MG63 (cell line): ENCODE data around the gene PWWP2B. TPM values are rescaled to one million over a fixed set of nuclear protein-coding genes. Genes with fewer than 3 reads are reported as not detected.
"Not testable (repeated sequence)": the region's sequence is repeated elsewhere in the genome, so short reads cannot be mapped to it uniquely, and the experiment has no call there.

Experiments
- DNase-seq: peaks from one replicate; pipeline ENCODE4 v3.0.0-alpha.2; 2020
- H3K27me3 ChIP-seq: fragments of 250-450 bp; sonication (Bioruptor Pico); 2 replicates; pipeline ENCODE4 v1.5.1; 2020; ENCODE audit warnings: mild to moderate bottlenecking, moderate library complexity
- H3K36me3 ChIP-seq: fragments of 250-450 bp; sonication (Bioruptor Pico); 2 replicates; pipeline ENCODE4 v1.5.1; 2020; ENCODE audit warnings: mild to moderate bottlenecking, moderate library complexity
- H3K4me3 ChIP-seq: fragments of 250-450 bp; sonication (Bioruptor Pico); 2 replicates; pipeline ENCODE4 v1.5.1; 2020; ENCODE audit warnings: mild to moderate bottlenecking, moderate library complexity
- H3K9me3 ChIP-seq: fragments of 250-450 bp; sonication (Bioruptor Pico); 2 replicates; pipeline ENCODE4 v1.5.1; 2020; ENCODE audit warnings: mild to moderate bottlenecking, moderate library complexity
- total RNA-seq: library from RNA; depleted of rRNA; stranded (reverse); fragments of >200 nt; shearing (Covaris generic); gene quantifications from 2 replicates; pipeline ENCODE4 v1.2.3, GENCODE V29; 2014; ENCODE audit warnings: low replicate concordance

The PWWP2B gene
- total RNA-seq, 1 experiment from 2014 or later: 25.2 TPM

DNA sequence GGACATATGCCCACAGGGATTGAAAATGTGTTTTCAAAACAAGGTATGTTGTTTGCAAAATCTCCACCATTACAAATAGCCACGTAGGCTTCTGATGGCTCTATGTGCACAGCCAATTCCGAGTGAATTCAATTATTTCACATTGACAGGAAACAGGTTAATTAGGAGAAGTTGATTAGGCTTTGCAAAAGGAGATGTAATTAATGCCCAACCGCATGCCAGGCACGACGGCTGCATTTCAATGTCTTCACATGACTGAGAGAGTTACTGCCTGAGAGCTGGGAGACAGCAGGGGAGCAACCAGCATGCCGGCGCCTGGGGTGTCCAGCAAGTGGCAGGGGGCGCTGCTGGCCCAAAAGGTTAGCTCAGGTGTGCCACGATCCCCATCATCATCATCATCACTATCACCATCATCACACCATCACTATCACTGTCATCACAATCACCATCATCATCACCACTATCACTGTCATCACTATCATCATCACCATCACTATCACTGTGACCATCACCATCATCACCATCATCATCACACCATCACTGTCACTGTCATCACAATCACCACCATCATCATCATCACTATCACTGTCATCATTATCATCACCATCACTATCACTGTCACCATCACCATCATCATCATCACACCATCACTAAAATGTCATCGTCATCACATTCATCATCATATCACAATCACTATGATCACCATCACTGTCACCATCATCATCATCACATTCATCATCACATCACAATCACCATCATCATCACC is 30.2 kb downstream of the PWWP2B start:
- Histone ChIP-seq H3K9me3 (no peaks in the 10 kb centered on the region), H3K4me3 (no peak overlapping the region), H3K36me3 (no peaks in the 10 kb centered on the region; the same call in 1 of the 2 replicates), H3K27me3 (no peaks in the 10 kb centered on the region)
- no peak for DNase-seq

- no peak for DNase-seq
- Histone ChIP-seq H3K27me3 (no peaks in the 10 kb centered on the region), H3K4me3 (no peak overlapping the region), H3K36me3 (no peaks in the 10 kb centered on the region; the same call in 1 of the 2 replicates), H3K9me3 (no peaks in the 10 kb centered on the region)
Measured at GRCh38 chr10:132427939-132428367, 31.0 kb downstream of the PWWP2B start.

DNA sequence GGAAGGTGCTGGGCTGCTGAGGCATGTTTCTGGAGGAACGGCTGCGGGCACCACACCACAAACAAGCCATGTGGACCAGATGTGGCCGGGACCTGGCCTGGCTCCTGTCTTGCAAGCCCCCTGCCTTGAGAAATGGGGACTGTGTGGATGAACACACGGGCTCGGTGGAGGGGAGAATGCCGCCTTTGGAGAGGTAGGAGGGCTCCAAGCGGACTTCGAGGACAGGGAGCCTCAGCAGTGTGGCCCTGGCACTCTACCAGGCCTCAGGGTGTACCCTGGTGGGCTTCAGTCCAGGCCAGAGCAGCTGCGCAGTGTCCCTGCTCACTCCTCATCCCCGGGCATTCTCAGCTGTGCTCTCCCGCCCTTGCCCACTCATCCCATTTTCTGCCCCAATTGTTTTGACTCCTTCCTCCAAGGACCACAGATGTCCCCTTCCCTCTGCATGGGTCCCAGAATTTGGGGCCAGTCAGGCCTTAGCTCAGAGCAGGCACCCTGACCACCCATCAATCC is 31.5 kb downstream of the PWWP2B start:
- Histone ChIP-seq H3K36me3 (no peaks in the 10 kb centered on the region; the same call in 1 of the 2 replicates), H3K27me3 (no peaks in the 10 kb centered on the region), H3K4me3 (no peak overlapping the region), H3K9me3 (no peaks in the 10 kb centered on the region)
- DNase-seq: no peak

GRCh38 chr10:132429281-132430230 is 32.6 kb downstream of the PWWP2B start:
- no peak for DNase-seq
- Histone ChIP-seq H3K9me3 (no peaks in the 10 kb centered on the region), H3K36me3 (no peaks in the 10 kb centered on the region; the same call in 1 of the 2 replicates), H3K27me3 (no peaks in the 10 kb centered on the region), H3K4me3 (no peak overlapping the region)

- Histone ChIP-seq H3K9me3 (no peaks in the 10 kb centered on the region), H3K4me3 (no peak overlapping the region)
Measured at GRCh38 chr10:132430231-132430743, 33.3 kb downstream of the PWWP2B start.

GRCh38 chr10:132430861-132431271 is 33.9 kb downstream of the PWWP2B start:
- Histone ChIP-seq H3K36me3 (no peaks in the 10 kb centered on the region; the same call in 1 of the 2 replicates), H3K4me3 (no peak overlapping the region), H3K27me3 (no peaks in the 10 kb centered on the region), H3K9me3 (no peaks in the 10 kb centered on the region)
- no peak for DNase-seq

More at GRCh38 chr10:132430231-132430743, 33.3 kb downstream of the PWWP2B start:
- Histone ChIP-seq H3K27me3 (no peaks in the 10 kb centered on the region), H3K36me3 (no peaks in the 10 kb centered on the region; the same call in 1 of the 2 replicates)
- no peak for DNase-seq

- Histone ChIP-seq H3K36me3 (no peaks in the 10 kb centered on the region; the same call in 1 of the 2 replicates), H3K27me3 (no peaks in the 10 kb centered on the region), H3K4me3 (no peak overlapping the region), H3K9me3 (no peaks in the 10 kb centered on the region)
- no peak for DNase-seq
Measured at GRCh38 chr10:132431537-132432175, 34.7 kb downstream of the PWWP2B start.

- Histone ChIP-seq H3K27me3 (no peaks in the 10 kb centered on the region), H3K9me3 (no peaks in the 10 kb centered on the region), H3K36me3 (no peaks in the 10 kb centered on the region; the same call in 1 of the 2 replicates), H3K4me3 (no peak overlapping the region)
- DNase-seq: no peak
Measured at GRCh38 chr10:132432176-132432540, 35.2 kb downstream of the PWWP2B start.

DNA sequence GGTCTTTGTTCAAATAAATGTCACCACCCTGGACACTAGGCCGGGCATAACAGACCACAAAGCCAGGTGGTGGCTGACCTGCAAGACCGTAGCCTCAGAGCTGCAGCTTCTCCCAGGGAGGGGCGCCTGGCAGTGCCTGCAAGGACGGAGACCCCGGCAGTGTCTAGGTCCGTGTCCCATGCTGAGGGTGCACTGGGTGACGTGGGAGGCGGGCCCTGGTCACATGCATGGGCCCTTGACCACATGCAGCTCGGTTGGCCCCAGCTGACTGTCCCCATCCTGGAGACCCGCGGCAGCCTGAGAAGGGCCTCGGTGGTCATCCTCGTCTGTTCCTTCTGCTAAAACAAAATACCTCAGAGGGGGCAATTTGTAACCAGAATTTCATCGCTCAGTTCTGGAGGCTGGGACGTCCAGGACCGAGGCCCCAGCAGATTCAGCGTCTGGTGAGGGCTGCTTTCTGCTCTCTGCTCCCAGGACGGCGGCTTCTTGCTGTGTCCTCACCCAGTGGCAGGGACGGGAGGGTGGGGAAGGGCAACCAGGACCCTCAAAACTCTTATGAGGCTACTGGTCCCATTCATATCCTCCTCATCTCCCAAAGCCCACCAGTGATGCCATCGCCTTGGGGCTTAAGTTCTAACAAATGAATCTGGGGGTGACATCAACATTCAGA is 36.8 kb downstream of the PWWP2B start:
- Histone ChIP-seq H3K9me3 (no peaks in the 10 kb centered on the region), H3K27me3 (no peaks in the 10 kb centered on the region), H3K4me3 (no peak overlapping the region), H3K36me3 (no peaks in the 10 kb centered on the region)
- DNase-seq: no peak

- H3K27me3 ChIP-seq: no peaks in the 10 kb centered on the region
- H3K4me3 ChIP-seq: no peak overlapping the region
- no peak for DNase-seq
- H3K36me3 ChIP-seq: no peaks in the 10 kb centered on the region
- H3K9me3 ChIP-seq: no peaks in the 10 kb centered on the region
Measured at GRCh38 chr10:132434405-132435005, 37.5 kb downstream of the PWWP2B start.

DNA sequence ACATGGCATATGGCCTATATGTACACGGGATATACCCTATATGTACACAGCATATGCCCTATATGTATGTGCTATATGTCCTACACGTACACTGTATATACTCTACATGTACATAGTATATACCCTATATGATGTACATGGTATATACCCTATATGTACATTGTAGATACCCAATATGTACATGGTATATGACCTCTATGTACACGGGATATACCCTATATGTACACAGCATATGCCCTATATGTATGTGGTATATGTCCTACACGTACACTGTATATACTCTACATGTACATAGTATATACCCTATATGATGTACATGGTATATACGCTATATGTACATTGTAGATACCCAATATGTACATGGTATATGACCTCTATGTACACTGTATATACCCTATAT is 38.3 kb downstream of the PWWP2B start:
- not testable (repeated sequence) for H3K9me3 ChIP-seq, H3K36me3 ChIP-seq, H3K4me3 ChIP-seq, DNase-seq, H3K27me3 ChIP-seq

- not testable (repeated sequence) for H3K27me3 ChIP-seq, H3K36me3 ChIP-seq, H3K9me3 ChIP-seq, H3K4me3 ChIP-seq, DNase-seq
Measured at GRCh38 chr10:132436096-132436495, 39.1 kb downstream of the PWWP2B start.

DNA sequence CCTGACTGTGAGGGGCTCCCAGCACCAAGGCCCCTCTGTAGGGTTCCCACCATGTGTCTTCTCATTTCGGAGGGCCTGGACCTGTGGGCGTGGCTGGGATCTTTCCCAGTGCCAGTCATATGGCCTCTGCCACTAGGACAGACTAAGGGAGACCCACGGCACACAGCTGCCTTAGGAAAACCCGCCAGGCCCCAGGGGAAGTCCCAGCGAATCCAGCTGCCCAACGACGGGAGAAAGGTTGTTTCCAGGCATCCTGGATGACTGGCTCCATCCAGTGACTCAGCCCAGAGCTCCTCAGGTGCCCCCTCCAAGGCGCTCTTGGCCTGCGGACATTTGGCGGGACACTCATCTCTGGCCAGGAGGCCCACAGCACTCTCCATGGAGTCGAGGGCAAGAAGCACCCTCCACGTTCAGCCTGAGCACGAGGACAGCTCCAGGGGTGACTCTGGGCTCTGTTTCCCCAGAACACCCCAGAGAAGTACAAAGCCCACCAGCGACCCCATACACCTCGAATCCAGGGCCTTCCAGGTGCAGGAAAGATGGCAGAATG is 39.9 kb downstream of the PWWP2B start:
- Histone ChIP-seq H3K4me3 (no peak overlapping the region), H3K9me3 (no peaks in the 10 kb centered on the region), H3K27me3 (no peaks in the 10 kb centered on the region), H3K36me3 (no peaks in the 10 kb centered on the region)
- DNase-seq: no peak

- Histone ChIP-seq H3K9me3 (no peaks in the 10 kb centered on the region), H3K27me3 (no peaks in the 10 kb centered on the region), H3K4me3 (no peak overlapping the region), H3K36me3 (no peaks in the 10 kb centered on the region)
- no peak for DNase-seq
Measured at GRCh38 chr10:132437541-132437950, 40.5 kb downstream of the PWWP2B start.
